MM.1S (cell line): ENCODE data around the gene SRGAP3.

Experiments
- CTCF ChIP-seq: fragments of 300-600 bp; sonication (generic); IDR thresholded peaks from 2 replicates; pipeline ENCODE4 v1.5.1; 2016; ENCODE audit warnings: antibody characterized with exemption, low read length, mixed read lengths
- EZH2 ChIP-seq: fragments of 300-600 bp; sonication (generic); optimal IDR thresholded peaks from 2 replicates; pipeline ENCODE3; 2017; ENCODE audit warnings: low read depth, mild to moderate bottlenecking, antibody characterized with exemption, low read length, mixed read lengths
- EZH2phosphoT487 ChIP-seq: fragments of 300-600 bp; sonication (generic); IDR thresholded peaks from 2 replicates; pipeline ENCODE4 v1.6.1; 2018; ENCODE audit warnings: antibody characterized with exemption, low read length

- TF ChIP-seq CTCF (no peak), EZH2 (no peak), EZH2phosphoT487 (no peak)
These were observed 267.7 kb downstream of the SRGAP3 start for GRCh38 chr3:8981700-8982099.
